B cell (primary cell): ENCODE measurements around the gene TNIP1. TPM values are rescaled to one million over a fixed set of nuclear protein-coding genes. Genes with fewer than 3 reads are reported as not detected.
A peak's percentile ranks its signal among the peaks of the same experiment; 100 is the strongest.

ENCODE experiments used
- ATAC-seq: fragments of 200-7000 bp; cut with Tn5 transposase; one replicate; pipeline ENCODE4 v1.10.0; 2021; ENCODE audit warnings: low read depth, mild to moderate bottlenecking, moderate number of reproducible peaks, moderate library complexity
- CTCF ChIA-PET: fragments of 350-600 bp; sonication (Branson Sonifier 250); formaldehyde crosslinking; loops from one replicate; lab custom pipeline; 2021; ENCODE audit warnings: antibody characterized with exemption, inconsistent platforms; lab: Charles Lee
- POLR2A ChIA-PET: fragments of 350-600 bp; sonication (Branson Sonifier 250); formaldehyde crosslinking; loops from one replicate; lab custom pipeline; 2021; ENCODE audit warnings: antibody characterized with exemption; lab: Charles Lee
- DNase-seq: peaks from one replicate; pipeline ENCODE4 v3.0.0; 2013
- H2AFZ ChIP-seq: 2 replicates; pipeline ENCODE4 v1.6.1; 2012; ENCODE audit warnings: mild to moderate bottlenecking, low read depth, low read length; ENCODE audit not compliant: insufficient read depth, poor library complexity, severe bottlenecking
- H3K27ac ChIP-seq, 2 donors: 1 replicate in 1 of 2; 2 replicates in 1 of 2; pipeline ENCODE4 v1.5.1; 2012 to 2013; ENCODE audit warnings: low read length in 2 of 2, mild to moderate bottlenecking in 2 of 2, moderate library complexity in 1 of 2
- H3K27me3 ChIP-seq, 4 experiments: fragments of 200-600 bp in 1 of 4; sonication (generic) in 1 of 4; replicated peaks in 1 of 4; 1 replicate in 2 of 4; 2 replicates in 2 of 4; pipeline versions ENCODE4 v1.6.1 to v1.7.0; 2013 to 2016; ENCODE audit warnings: low read length in 3 of 4, mild to moderate bottlenecking in 2 of 4, mixed read lengths in 1 of 4, moderate library complexity in 1 of 4; ENCODE audit not compliant: insufficient read depth in 4 of 4, control insufficient read depth in 3 of 4; ENCODE audit errors: control extremely low read depth in 1 of 4
- H3K36me3 ChIP-seq, 2 experiments: replicated peaks in 1 of 2; 1 replicate in 1 of 2; 2 replicates in 1 of 2; pipeline versions ENCODE4 v1.6.1 to v1.7.1; 2013; ENCODE audit warnings: low read length in 1 of 2; ENCODE audit not compliant: insufficient read depth in 2 of 2, control insufficient read depth in 1 of 2; ENCODE audit errors: control extremely low read depth in 1 of 2, extremely low read depth in 1 of 2
- H3K4me1 ChIP-seq, 2 donors: fragments of 200-600 bp in 1 of 2; sonication (generic) in 1 of 2; 1 replicate in 1 of 2; 2 replicates in 1 of 2; pipeline versions ENCODE4 v1.5.1 to v1.6.1; 2013 to 2017; ENCODE audit warnings: low read length in 2 of 2; ENCODE audit not compliant: control insufficient read depth in 2 of 2, insufficient read depth in 2 of 2
- H3K4me2 ChIP-seq: replicated peaks from 2 replicates; pipeline ENCODE3; 2012; ENCODE audit warnings: mild to moderate bottlenecking, low read depth, low read length; ENCODE audit not compliant: poor library complexity, severe bottlenecking
- H3K4me3 ChIP-seq, 5 experiments: fragments of 200-600 bp in 1 of 5; sonication (generic) in 1 of 5; 1 replicate in 3 of 5; 2 replicates in 2 of 5; pipeline versions ENCODE4 v1.5.1 to v1.7.0; 2011 to 2016; ENCODE audit warnings: low read length in 4 of 5, mild to moderate bottlenecking in 4 of 5, low read depth in 2 of 5, control low read depth in 1 of 5, moderate library complexity in 1 of 5; ENCODE audit not compliant: insufficient read depth in 1 of 5; ENCODE audit errors: control extremely low read depth in 1 of 5, extremely low read depth in 1 of 5
- H3K79me2 ChIP-seq: fragments of 200-600 bp; sonication (generic); one replicate; pipeline ENCODE4 v1.6.0; 2016; ENCODE audit warnings: low read length; ENCODE audit not compliant: control insufficient read depth, insufficient read depth
- H3K9ac ChIP-seq: fragments of 200-600 bp; sonication (generic); 2 replicates; pipeline ENCODE4 v1.6.1; 2017; ENCODE audit warnings: mild to moderate bottlenecking, low read length, moderate library complexity
- H3K9me3 ChIP-seq, 3 donors: one replicate each; pipeline versions ENCODE4 v1.6.1 to v1.7.1; 2013; ENCODE audit warnings: low read length in 2 of 3; ENCODE audit not compliant: control insufficient read depth in 2 of 3, insufficient read depth in 1 of 3; ENCODE audit errors: control extremely low read depth in 1 of 3
- H4K20me1 ChIP-seq: 2 replicates; pipeline ENCODE4 v1.6.0; 2012; ENCODE audit warnings: mild to moderate bottlenecking, low read length; ENCODE audit not compliant: insufficient read depth, control insufficient read depth, poor library complexity, severe bottlenecking
- H3K27ac Mint-ChIP-seq: one replicate; pipeline ENCODE4 v1.8.0; 2021; ENCODE audit warnings: mixed read lengths
- H3K27me3 Mint-ChIP-seq: one replicate; pipeline ENCODE4 v1.8.0; 2021; ENCODE audit warnings: mixed read lengths
- H3K4me1 Mint-ChIP-seq: one replicate; pipeline ENCODE4 v1.8.0; 2021; ENCODE audit warnings: mixed read lengths
- H3K4me3 Mint-ChIP-seq: one replicate; pipeline ENCODE4 v1.8.0; 2021; ENCODE audit warnings: mixed read lengths
- H3K9me3 Mint-ChIP-seq: one replicate; pipeline ENCODE4 v1.8.0; 2022; ENCODE audit warnings: mixed read lengths; ENCODE audit not compliant: insufficient read depth
- CTCF ChIP-seq: fragments of 200-600 bp; IDR thresholded peaks from one replicate; pipeline ENCODE4 v1.8.0; 2022; ENCODE audit warnings: antibody characterized with exemption, mild to moderate bottlenecking
- EZH2 ChIP-seq: IDR thresholded peaks from 2 replicates; pipeline ENCODE4 v1.6.1; 2012; ENCODE audit warnings: borderline replicate concordance, low read depth, mild to moderate bottlenecking, moderate library complexity, low read length; ENCODE audit not compliant: insufficient read depth, poor library complexity, severe bottlenecking
- WGBS: methylation state at CpG from one replicate; pipeline ENCODE4 v1.1.5; 2013; ENCODE audit warnings: missing lambda C conversion rate; ENCODE audit not compliant: insufficient coverage; 5-methylcytosine and 5-hydroxymethylcytosine counted together
- intact Hi-C: fragments of 100-400 bp; cut with micrococcal nuclease; formaldehyde crosslinking; loops from one replicate; pipeline ENCODE4 v1.10.0; 2022
- polyA plus RNA-seq: library from polyadenylated mRNA; depleted of rRNA; stranded (reverse); fragments of >200 nt; gene quantifications from 2 replicates; pipeline ENCODE4 v1.2.3, GENCODE V29; 2012
- total RNA-seq, 2 donors: library from RNA; stranded (reverse); fragments of 120-200 nt in 1 of 2; gene quantifications; 1 replicate in 1 of 2; 2 replicates in 1 of 2; pipeline versions ENCODE4 v1.2.3 to v1.2.4, GENCODE V29; 2013 to 2022

Gene TNIP1
- total and polyA plus RNA-seq, 2 donors (not counting 1 experiment from before 2014, with no cell fraction given) = 108 to 294 TPM

- ATAC-seq = no peak
- ChIA-PET POLR2A (interaction anchor here (4.2 kb wide), 1 partner anchor 16 kb away, joined by 13 read pairs; no protein-coding TSS in a partner anchor), CTCF (interaction anchor here (0.8 to 17.8 kb wide), 4 partner anchors 12 to 175 kb away, joined by 3 to 918 read pairs (median 4); no protein-coding TSS in a partner anchor)
- peaks cover 69% of the 10 kb centered on the region for H3K4me1 Mint-ChIP-seq
- H3K27ac Mint-ChIP-seq = peak overlapping the region; percentile 72
- 75% methylated on average over 14 of the region's 17 CpGs for WGBS
- Histone ChIP-seq H3K79me2 (peaks cover 84% of the 10 kb centered on the region), H3K4me1 (peaks cover 44 to 54% of the 10 kb centered on the region in 2 donors), H3K36me3 (peaks cover 0 to 82% of the 10 kb centered on the region in 2 experiments), H3K27ac (no peak overlapping the region), H3K9me3 (no peaks in the 10 kb centered on the region), H3K9ac (no peak overlapping the region), H3K4me2 (no peak overlapping the region), H4K20me1 (peaks cover 98% of the 10 kb centered on the region), H3K4me3 (no peak overlapping the region), H2AFZ (no peak overlapping the region), H3K27me3 (no peaks in the 10 kb centered on the region)
- intact Hi-C loops = no loop called here
- no peaks in the 10 kb centered on the region for H3K9me3 Mint-ChIP-seq
- TF ChIP-seq CTCF (no peak), EZH2 (no peak)
- DNase-seq = no peak
- H3K4me3 Mint-ChIP-seq = no peak overlapping the region
- no peaks in the 10 kb centered on the region for H3K27me3 Mint-ChIP-seq
Observed at GRCh38 chr5:151063142-151063989, 17.5 kb downstream of the TNIP1 start.
